HepG2 (cell line): Measurements from ENCODE around the gene CALR. TPM values are rescaled to one million over a fixed set of nuclear protein-coding genes. Genes with fewer than 3 reads are reported as not detected.

Experiments
- CEBPB ChIP-seq: IDR thresholded peaks from 2 replicates; pipeline ENCODE4 v1.6.1; 2011; ENCODE audit warnings: low read depth, low read length, improper control_type of control experiment, borderline replicate concordance
- DR1 ChIP-seq: sonication (generic); formaldehyde crosslinking; IDR thresholded peaks from 2 replicates; pipeline ENCODE4 v1.8.0; 2021; ENCODE audit warnings: mild to moderate bottlenecking, missing genetic modification reagents, inconsistent platforms
- FOXK2 ChIP-seq: fragments of 450-650 bp; IDR thresholded peaks from 2 replicates; pipeline ENCODE4 v1.6.1; 2016
- FOXP4 ChIP-seq: sonication (generic); formaldehyde crosslinking; IDR thresholded peaks from 2 replicates; pipeline ENCODE4 v1.4.0; 2020; ENCODE audit warnings: missing genetic modification reagents
- GABPB1 ChIP-seq: IDR thresholded peaks from 2 replicates; pipeline ENCODE4 v1.6.1; 2016; ENCODE audit warnings: mild to moderate bottlenecking, missing genetic modification reagents, moderate library complexity, missing compliant biosample characterization
- HHEX ChIP-seq: IDR thresholded peaks from 2 replicates; pipeline ENCODE4 v1.6.1; 2016; ENCODE audit warnings: control low read depth
- HNF4G ChIP-seq, 2 experiments: sonication (generic) in 1 of 2; formaldehyde crosslinking in 1 of 2; IDR thresholded peaks; 2 replicates each; pipeline versions ENCODE4 v1.4.0 to v1.6.1; 2011 to 2020; ENCODE audit warnings: borderline replicate concordance in 2 of 2, low read depth in 2 of 2, mild to moderate bottlenecking in 2 of 2, low read length in 1 of 2, missing genetic modification reagents in 1 of 2, moderate library complexity in 1 of 2
- HNRNPL ChIP-seq: fragments of 200-400 bp; formaldehyde crosslinking; IDR thresholded peaks from 2 replicates; pipeline ENCODE4 v1.6.1; 2017; ENCODE audit warnings: mild to moderate bottlenecking, low read depth, low read length
- HOXA5 ChIP-seq: sonication (generic); formaldehyde crosslinking; IDR thresholded peaks from 2 replicates; pipeline ENCODE4 v1.4.0; 2020; ENCODE audit warnings: missing genetic modification reagents
- JUNB ChIP-seq: sonication (generic); formaldehyde crosslinking; IDR thresholded peaks from 2 replicates; pipeline ENCODE4 v1.8.0; 2022; ENCODE audit warnings: missing genetic modification reagents, mild to moderate bottlenecking, borderline replicate concordance
- MZF1 ChIP-seq: sonication (generic); formaldehyde crosslinking; IDR thresholded peaks from 2 replicates; pipeline ENCODE4 v1.8.1; 2023; ENCODE audit warnings: mild to moderate bottlenecking, missing genetic modification reagents, borderline replicate concordance
- NR2C2 ChIP-seq: sonication (generic); formaldehyde crosslinking; IDR thresholded peaks from 2 replicates; pipeline ENCODE4 v1.4.0; 2020; ENCODE audit warnings: missing genetic modification reagents, mild to moderate bottlenecking, moderate library complexity, borderline replicate concordance
- ZBTB42 ChIP-seq: sonication (generic); formaldehyde crosslinking; IDR thresholded peaks from 2 replicates; pipeline ENCODE4 v1.5.0; 2020; ENCODE audit warnings: mild to moderate bottlenecking, missing genetic modification reagents
- ZBTB8A ChIP-seq: sonication (generic); formaldehyde crosslinking; IDR thresholded peaks from 2 replicates; pipeline ENCODE4 v1.4.0; 2020; ENCODE audit warnings: mild to moderate bottlenecking, low read depth, missing genetic modification reagents, borderline replicate concordance
- ZKSCAN5 ChIP-seq: sonication (generic); formaldehyde crosslinking; IDR thresholded peaks from 2 replicates; pipeline ENCODE4 v1.5.1; 2020; ENCODE audit warnings: mild to moderate bottlenecking, missing genetic modification reagents
- ZNF138 ChIP-seq: sonication (generic); formaldehyde crosslinking; IDR thresholded peaks from 2 replicates; pipeline ENCODE4 v1.5.0; 2020; ENCODE audit warnings: mild to moderate bottlenecking, low read depth, missing genetic modification reagents
- ZNF234 ChIP-seq: sonication (generic); formaldehyde crosslinking; conservative IDR thresholded peaks from 2 replicates; pipeline ENCODE4 v1.5.1; 2020; ENCODE audit warnings: mild to moderate bottlenecking, missing genetic modification reagents
- ZNF350 ChIP-seq: sonication (generic); formaldehyde crosslinking; IDR thresholded peaks from 2 replicates; pipeline ENCODE4 v1.4.0; 2020; ENCODE audit warnings: mild to moderate bottlenecking, low read depth, missing genetic modification reagents, borderline replicate concordance
- ZNF362 ChIP-seq: sonication (generic); formaldehyde crosslinking; IDR thresholded peaks from 2 replicates; pipeline ENCODE4 v1.4.0; 2020; ENCODE audit warnings: missing genetic modification reagents, mild to moderate bottlenecking, borderline replicate concordance
- ZNF572 ChIP-seq: sonication (generic); formaldehyde crosslinking; IDR thresholded peaks from 2 replicates; pipeline ENCODE4 v1.5.1; 2020; ENCODE audit warnings: mild to moderate bottlenecking, missing genetic modification reagents
- ZNF672 ChIP-seq: sonication (generic); formaldehyde crosslinking; IDR thresholded peaks from 2 replicates; pipeline ENCODE4 v1.8.1; 2022; ENCODE audit warnings: missing genetic modification reagents
- ZNF775 ChIP-seq: sonication (generic); formaldehyde crosslinking; IDR thresholded peaks from 2 replicates; pipeline ENCODE4 v1.4.0; 2020; ENCODE audit warnings: missing genetic modification reagents, mild to moderate bottlenecking, moderate library complexity, borderline replicate concordance
- polyA plus RNA-seq, 8 experiments: library from polyadenylated mRNA; depleted of rRNA in 3 of 8; stranded (reverse) in 7 of 8; unstranded in 1 of 8; fragments of >200 nt; fragmentation: Illumina TruSeq in 4 of 8; extraction: Trizol in 4 of 8; gene quantifications; 2 replicates each; pipeline versions ENCODE4 v1.2.1 to v1.2.3, GENCODE V29; 2011 to 2016; ENCODE audit warnings: low read depth in 4 of 8, missing spikeins in 1 of 8, mixed read lengths in 1 of 8; ENCODE audit not compliant: insufficient read depth in 1 of 8
- total RNA-seq, 5 experiments: library from RNA; depleted of rRNA; stranded (reverse); fragments of >200 nt; fragmentation: Illumina TruSeq; extraction: Trizol; gene quantifications; 2 replicates each; pipeline ENCODE4 v1.2.3, GENCODE V29; 2016; ENCODE audit warnings: low read depth in 1 of 5
- TF ChIP-seq, protein P1 (sequence below): sonication (generic); formaldehyde crosslinking; IDR thresholded peaks from 2 replicates; pipeline ENCODE4 v1.4.0; 2020; ENCODE audit warnings: mild to moderate bottlenecking, missing genetic modification reagents
- TF ChIP-seq, protein P2 (sequence below): fragments of 450-650 bp; IDR thresholded peaks from 2 replicates; pipeline ENCODE4 v1.6.1; 2016

The CALR gene
- total and polyA plus RNA-seq, 2 of the 13 experiments (the other 11 are each of a cell fraction or from before 2014, with no cell fraction given) = 898 to 934 TPM

GRCh38 chr19:12890787-12891552 lies 47.4 kb upstream of the CALR start, which contains the start of gene GCDH (continued):
- no peak for TF ChIP-seq FOXP4 (CRISPR knock-in tag)
- TF ChIP-seq CEBPB = no peak
- TF ChIP-seq JUNB (CRISPR knock-in tag) = no peak
- peak; percentile 45; the same call in 1 of the 2 replicates for TF ChIP-seq ZNF775 (CRISPR knock-in tag)
- TF ChIP-seq HHEX = no peak
- 0 out of 2 replicates have a peak, but pooled peaks have one; percentile 53 for TF ChIP-seq ZNF362 (CRISPR knock-in tag)
- TF ChIP-seq ZNF350 (CRISPR knock-in tag) = peak; percentile 91
- TF ChIP-seq MZF1 (CRISPR knock-in tag) = no peak
- no peak for TF ChIP-seq HNF4G (IDR thresholded peaks at IDR 0.05; ENCODE audit: borderline replicate concordance, low read depth, low read length)
- peak; percentile 60; the same call in 1 of the 2 replicates for TF ChIP-seq HNF4G (CRISPR knock-in tag; IDR thresholded peaks at IDR 0.05; ENCODE audit: borderline replicate concordance, low read depth)
- TF ChIP-seq, protein P1, sequence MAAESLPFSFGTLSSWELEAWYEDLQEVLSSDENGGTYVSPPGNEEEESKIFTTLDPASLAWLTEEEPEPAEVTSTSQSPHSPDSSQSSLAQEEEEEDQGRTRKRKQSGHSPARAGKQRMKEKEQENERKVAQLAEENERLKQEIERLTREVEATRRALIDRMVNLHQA (CRISPR knock-in tag) = no peak
- TF ChIP-seq HNRNPL = no peak
- TF ChIP-seq ZNF672 (CRISPR knock-in tag) = no peak
- TF ChIP-seq, protein P2, sequence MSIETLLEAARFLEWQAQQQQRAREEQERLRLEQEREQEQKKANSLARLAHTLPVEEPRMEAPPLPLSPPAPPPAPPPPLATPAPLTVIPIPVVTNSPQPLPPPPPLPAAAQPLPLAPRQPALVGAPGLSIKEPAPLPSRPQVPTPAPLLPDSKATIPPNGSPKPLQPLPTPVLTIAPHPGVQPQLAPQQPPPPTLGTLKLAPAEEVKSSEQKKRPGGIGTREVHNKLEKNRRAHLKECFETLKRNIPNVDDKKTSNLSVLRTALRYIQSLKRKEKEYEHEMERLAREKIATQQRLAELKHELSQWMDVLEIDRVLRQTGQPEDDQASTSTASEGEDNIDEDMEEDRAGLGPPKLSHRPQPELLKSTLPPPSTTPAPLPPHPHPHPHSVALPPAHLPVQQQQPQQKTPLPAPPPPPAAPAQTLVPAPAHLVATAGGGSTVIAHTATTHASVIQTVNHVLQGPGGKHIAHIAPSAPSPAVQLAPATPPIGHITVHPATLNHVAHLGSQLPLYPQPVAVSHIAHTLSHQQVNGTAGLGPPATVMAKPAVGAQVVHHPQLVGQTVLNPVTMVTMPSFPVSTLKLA = peak; percentile 20; the same call in 1 of the 2 replicates
- 0 out of 2 replicates have a peak, but pooled peaks have one; percentile 62 for TF ChIP-seq DR1
- TF ChIP-seq ZKSCAN5 (CRISPR knock-in tag) = no peak
- TF ChIP-seq HOXA5 (CRISPR knock-in tag) = no peak
- TF ChIP-seq ZNF234 (CRISPR knock-in tag) = no peak
- TF ChIP-seq NR2C2 = peak; percentile 91
- peak; percentile 78 for TF ChIP-seq GABPB1 (CRISPR knock-in tag)
- TF ChIP-seq ZBTB8A = no peak
- no peak for TF ChIP-seq FOXK2
- 0 out of 2 replicates have a peak, but pooled peaks have one; percentile 25 for TF ChIP-seq ZBTB42 (CRISPR knock-in tag)
- TF ChIP-seq ZNF572 (CRISPR knock-in tag) = no peak
- peak; percentile 53; the same call in 1 of the 2 replicates for TF ChIP-seq ZNF138 (CRISPR knock-in tag)
